Amniotic epithelial cell (primary cell): Measurements from ENCODE around the gene POP7.

Experiments used
- DNase-seq: peaks from one replicate; pipeline ENCODE4 v3.0.0-alpha.2; 2010; ENCODE audit warnings: low read depth

Gene POP7

DNA sequence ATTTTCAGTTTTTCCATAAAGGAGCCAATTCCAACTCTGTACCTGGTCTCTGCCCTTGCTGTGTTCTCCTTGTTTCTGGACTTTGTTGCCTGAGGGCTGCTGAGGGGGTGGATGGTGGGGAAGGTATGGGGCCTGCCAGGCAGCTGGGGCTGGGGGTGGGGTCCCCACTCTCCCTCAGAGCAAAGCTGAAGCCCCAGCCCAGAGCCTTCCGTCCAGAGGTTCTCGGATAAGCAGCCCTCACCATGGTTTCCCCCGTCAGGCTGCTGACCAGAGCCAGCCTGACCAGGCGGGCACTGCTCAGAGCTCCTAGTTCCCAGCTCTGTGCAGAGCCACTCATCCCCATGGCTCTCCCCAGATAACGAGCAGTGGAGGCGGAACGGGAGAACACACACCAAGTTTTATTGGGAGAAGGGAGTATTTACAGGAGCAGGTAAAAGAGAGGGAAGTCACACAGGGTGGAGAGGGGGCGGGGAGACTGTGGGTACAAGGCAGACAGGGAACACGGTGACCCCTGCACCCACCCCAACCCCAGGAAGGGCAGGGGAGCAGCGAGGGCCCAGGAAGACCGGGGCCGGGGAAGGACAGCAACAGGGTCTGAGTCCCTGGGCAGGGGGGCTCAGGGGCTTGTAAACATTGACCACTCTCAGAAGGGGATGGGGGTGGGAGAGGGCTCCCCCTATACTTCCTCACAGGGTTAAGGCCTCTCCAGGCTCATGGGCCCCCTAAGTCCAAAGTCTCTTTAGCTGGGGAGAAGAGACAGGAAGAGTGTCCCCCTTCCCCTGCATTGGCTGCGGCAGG lies 26.6 kb upstream of the POP7 start:
- DNase-seq = no peak

DNA sequence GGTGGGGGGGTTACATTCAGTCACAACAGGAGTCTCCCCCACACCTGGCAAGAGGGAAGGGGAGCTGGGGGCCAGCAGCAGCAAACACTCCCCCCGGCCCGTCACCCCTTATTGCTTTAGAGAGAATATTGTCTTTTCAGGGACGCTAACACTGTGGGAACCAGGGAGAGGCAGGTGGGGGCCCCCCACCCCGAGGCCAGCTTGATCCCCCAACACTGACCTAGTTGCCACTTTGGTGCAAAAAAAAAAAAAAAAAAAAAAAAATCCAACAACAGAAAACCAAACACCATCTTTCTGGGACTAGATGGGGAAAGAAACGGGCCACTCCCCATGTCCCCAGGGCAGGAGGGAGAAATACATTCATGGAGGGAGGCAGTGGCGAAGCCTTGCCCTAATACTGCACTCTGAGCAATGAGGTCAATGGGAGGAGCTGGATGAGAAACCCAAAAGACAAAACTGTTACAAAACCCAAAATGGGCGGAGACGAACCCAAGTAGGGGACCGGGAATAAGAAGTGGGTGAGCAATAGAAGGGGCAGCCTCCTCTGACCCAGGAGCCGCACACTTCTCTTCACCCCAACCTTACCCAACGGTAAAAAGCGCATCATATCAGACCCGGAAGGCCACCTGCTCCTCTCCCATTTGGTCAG lies 25.9 kb upstream of the POP7 start:
- DNase-seq = no peak

DNA sequence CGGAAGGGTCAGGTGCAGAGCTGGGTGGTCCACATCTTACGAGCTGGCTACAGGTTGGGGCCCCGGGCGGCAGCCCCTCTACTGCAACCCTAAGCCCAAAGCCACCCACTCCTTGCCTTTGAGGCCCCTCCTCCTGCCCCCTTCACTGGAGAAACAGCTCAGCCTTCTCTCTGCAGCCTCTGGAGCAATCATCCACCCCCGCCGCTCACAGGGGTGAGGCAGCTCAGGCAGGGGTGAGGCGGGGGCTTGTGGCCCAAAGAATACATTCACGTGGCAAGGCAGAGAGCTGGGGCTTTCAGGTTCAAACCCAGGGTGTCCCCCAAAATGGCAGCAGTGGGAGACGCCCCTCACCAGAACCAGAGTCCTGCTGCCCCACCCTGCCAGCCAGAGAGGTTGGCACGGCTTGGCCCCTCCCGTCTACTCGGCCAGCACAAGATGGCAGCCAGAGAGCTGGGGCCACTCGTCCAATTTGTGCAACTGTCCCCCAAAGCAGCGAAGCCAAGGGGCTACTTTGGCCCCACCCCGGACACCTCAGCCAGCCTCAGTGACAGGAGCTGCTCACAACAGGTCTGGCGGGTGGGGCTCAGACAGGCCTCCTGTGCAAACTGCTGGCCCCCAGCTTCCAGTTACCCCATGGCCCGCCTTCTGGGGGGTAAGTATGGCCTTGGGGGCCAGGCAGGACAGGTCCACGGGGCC lies 25.2 kb upstream of the POP7 start:
- no peak for DNase-seq

DNA sequence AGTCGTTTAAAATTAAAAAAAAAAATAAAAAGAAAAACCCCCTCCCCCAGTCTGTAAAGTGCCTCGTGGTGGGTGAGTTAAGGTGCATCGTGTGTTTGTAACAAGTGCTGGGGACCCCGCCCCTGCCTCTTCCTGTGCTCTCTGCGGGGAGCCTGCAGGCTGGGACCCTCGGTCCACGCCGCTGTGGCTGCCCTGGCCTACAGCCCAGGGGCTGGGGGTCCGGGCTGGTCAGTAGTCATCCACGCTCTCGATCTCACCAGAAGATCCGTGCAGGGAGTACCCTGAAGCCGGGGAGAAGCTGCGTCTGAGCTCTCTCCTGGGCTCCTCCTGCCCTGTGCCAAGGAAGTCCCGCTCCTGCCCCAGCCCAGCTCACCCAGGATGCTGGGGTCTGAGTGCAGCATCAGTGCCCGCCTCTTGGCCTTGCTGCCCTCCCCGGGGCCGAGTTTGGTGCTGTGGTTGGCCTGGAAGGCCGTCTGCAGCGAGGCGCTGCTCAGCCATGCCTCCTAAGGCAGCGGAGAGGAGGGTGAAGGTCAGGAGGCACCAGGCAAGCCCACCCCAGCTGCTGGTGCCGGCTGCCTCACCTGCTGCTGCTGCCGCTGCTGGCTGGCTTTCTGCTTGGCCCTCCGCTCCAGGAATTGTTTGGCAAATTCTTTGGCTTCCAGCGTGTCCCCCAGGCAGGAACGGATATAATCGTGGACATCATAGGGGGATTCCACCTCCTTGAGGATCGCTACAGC lies 24.3 kb upstream of the POP7 start:
- DNase-seq = no peak

DNA sequence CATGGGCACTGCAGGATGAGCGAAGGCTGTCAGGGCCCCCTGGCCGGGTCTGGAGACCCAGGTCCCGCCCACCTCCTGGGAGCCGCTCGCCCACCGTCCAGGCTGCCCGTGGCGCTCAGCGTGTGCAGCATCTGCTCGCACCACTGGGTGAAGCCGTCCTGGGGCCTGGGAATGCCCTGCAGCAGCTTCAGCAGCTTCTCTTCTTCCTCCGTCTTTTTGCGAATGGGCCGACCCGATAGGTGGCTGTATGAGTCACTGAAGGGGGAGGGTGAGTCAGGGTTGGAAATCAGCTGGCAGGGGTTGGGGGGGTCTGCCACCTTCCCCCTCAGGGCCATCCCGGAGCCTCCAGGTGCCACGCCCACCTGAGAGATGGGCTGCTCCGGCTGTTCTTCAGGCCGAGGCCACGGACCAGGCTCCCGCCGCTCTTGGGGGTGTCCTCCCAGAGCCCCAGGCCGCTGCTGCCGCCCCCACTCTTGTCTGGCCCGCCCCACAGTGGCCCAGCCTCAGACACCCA lies 23.6 kb upstream of the POP7 start:
- peak; percentile 40 for DNase-seq

DNA sequence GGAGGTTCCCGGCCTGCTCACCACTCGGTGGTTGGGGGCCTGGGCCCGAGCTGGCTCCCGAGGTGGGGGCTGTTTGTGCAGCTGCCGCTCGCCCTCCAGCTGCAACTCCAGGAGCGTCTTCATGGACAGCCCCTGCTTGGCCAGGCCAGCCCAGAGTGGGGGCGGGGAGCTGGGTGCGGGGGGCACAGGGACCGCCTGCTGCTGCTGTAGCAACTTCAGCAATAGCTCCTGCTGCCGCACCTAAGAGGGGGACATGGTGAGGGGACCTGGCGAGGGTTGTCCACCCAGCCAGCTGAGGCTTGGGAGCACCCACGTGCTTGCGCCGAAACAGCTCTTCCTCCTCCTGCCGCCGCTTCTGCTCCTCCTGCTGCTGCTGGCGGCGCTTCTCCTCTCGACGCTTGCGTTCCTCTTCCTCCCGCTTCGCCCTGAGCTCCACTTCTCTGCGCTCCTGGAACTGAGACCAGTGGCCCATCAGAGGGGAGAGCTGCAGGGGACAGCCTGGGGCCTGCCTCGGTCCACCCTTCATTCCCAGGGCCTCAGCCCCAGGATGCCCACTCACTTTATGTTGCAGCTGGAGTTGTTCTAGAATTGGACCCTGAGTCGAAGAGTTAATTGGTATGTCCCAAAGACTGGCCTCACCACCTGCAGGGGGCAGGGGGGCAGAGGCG lies 22.8 kb upstream of the POP7 start:
- DNase-seq = no peak

DNA sequence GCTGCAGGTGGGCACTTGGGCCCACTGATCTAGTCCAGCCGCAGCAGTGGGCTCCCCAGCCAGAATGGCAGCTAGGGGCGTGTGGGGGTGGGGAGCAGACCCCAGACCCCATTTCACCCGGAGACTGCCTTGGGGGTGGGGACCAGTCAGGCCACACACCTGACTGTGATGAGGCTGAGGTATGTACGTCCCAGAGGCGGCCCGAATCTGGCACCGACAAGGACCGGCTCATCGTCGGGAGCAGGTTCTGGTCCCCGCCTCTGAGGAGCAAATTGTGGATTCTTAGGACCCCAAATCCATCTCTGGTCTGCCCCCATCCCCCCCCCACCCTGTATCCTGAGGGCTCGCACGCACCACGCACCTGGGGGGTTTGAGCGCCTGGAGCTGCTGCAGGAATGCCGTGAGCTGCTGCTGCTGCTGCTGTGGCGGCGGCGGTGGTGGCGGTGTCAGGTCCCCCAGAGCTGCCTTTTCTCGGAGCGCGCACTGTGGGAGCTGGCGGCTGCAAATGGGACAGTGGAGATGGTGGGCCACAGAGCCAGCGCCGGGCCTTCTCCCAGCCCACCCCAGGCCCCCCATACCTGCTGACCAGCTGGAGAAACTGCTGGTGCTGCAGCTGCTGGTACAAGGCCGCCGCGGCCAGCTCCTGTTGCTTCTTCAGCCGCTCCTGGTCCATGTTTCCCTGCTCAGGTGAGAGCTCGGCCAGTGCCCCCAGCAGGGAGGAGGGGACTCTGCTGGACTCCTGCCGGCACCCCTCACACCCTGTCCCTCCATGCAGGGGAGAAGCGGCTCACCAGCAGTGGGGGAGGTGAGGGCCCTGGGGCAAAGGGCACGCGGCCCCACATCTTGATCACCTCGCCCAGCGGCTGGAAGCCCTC lies 22.0 kb upstream of the POP7 start:
- no peak for DNase-seq

DNA sequence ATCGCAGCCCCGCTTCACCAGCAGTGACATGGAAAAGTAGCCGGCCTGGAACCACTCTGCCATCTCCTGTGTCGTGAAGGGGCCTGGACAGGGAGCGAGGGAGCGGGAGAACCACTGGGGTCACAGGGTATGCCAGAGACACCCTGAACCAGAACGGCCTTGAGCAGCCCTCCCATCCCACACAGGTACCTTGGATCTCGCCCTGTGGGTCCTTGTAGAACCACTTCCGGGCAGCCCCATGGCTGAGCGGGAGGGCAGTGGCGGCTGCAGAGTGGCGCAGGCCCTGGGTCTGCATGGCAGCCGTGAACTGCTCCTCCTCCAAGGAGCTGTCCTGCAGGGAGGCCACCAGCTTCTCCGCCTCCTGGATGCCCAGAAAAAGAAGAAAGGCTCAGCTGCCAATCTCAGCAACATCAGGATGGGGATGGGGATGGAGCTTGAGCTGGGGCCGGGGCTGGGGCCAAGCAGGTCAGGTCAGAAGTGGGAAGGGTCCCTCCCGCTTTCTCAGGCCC lies 21.3 kb upstream of the POP7 start:
- DNase-seq = no peak

DNA sequence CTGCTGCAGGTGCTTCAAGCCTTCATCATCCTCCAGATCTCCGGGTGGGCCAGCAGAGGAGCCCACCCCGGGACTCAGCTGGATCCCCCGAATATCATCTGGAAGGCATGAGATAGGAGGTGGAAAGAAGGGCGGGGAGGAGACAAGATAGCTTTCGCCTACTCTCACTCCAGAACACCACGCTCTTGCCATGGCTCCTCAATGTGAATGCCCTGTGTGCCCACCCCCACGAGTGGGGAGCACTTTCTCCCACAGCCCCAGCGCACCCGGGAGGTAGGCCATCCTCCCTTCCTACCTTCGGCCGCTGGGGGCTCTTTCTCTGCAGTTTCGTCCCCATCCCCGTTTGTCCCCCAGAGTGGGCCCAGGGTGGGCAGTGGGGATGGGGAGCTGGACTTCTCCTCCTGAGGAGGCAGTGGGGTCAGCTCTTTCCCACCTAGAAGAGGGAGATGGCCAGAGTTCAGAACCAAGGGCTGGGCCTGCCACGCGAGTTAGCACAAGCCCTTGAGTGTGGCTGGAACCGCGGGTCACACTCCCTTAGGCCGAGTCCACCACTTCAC lies 20.8 kb upstream of the POP7 start:
- no peak for DNase-seq

DNA sequence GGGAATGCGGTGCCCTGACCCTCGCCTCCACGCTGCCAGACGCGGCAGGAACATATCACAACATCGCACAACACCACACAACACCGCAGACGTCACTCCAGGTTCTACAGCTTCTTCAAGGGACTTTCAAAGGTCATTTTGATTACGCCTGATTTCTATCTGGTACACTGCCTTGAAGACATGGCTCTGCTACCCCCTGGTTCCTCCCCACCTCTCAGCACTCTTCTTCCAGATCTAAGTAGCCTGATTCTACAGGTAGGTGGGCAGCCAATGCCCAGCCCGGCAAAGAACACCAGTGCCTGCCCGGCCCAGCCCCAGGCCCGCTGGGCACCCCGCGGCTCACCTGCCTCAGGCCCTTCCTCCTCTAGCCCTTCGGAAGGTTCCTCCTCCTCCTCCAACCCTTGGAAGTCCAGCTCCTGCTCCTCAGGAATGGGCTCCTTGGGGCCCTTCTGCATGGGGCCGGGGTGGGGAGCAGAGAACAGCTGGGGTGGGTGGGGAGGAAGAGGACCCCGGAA lies 20.2 kb upstream of the POP7 start:
- DNase-seq = no peak

DNA sequence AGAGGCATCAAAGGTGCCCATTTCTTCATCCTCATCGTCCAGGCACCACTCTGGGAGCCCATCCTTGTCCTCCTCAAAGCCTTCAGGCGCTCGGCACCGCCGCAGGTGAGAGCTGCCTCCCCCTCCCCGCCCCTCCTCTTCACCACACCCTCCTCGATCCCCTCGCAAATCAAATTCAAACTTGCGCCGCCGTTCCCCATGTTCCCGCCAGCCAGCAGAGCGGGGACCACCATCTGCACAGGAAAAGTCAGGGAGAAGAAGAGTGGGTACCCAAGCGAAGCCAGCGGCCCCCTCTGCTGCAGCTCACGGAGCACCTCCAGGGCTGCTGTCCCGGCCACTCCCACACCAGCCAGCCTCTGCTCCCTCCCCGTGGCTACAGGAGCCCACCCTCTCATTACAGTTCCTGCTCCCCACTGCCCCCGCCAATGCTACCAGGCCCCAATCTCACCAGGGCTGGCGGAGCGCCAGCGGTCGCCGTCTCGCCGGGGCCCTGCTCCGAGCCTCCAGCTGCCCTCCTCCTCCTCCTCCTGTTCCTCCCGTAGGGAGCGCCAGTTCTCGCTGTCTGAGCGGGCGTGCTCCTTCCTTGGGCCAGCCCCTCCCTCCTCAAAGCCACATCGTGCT lies 19.6 kb upstream of the POP7 start:
- no peak for DNase-seq

DNA sequence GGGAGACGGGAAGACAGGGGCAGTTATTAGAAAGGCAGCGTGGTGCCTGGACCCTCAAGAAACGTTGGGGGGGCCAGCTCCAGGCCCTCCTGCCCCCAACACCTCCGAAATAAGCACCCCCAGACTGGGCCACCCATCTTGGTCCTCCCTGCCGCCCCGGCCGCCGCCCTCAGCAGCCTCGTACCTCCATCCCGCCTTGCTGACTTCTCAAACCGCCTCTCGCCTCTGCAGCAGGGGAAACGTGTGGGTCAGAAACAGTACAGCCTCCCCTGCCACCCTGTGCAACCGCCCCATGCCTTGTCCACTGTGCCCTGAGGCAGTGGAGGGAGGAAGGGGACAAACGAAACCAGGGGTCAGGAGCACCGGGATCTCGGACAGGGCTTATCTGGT lies 19.1 kb upstream of the POP7 start:
- no peak for DNase-seq

DNA sequence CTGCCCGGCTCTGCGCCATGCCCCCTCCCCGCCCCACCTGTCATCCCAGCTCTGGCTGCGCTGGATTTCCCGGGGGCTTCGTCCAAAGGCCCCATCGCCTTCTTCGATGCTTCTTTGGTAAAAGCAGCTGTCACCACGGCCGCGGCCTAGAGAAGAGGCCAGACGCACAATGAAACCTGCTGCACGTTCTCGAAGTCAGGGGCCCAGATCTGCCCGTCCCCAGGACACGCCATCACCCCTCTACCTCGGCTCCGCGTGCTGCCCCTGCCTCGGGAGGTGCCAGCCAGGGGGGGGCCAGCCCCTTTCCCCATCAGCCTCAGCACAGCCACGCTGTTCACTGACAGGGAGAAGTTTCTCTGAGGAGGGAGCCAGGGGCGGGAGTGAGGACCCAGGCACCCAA lies 18.7 kb upstream of the POP7 start:
- DNase-seq = no peak

DNA sequence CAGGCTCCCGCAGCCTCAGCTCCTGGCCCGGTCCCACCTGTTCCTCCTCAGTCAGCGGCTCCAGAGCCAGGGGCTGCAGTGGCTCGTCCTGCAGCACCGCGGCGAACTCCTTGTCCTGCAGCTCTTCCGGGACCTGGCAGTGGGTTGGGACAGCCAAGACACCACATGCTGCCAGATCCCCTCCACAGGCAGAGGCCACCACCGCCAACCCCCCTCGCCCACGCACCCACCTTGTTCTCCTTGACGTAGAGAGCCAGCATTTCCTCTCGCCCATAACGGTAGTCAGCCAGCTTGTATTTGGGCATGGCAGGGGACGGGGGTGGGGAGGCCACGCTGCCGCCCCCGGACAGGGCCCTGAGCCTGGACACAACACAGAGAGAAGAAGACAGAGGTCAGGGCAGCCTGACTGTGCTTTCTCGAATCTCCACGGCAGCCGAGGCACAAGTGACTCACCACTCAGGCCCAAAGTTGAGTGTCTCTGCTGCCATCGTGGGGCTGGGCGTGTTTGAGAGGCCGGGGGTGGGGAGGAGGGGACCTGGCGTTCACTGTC lies 18.1 kb upstream of the POP7 start:
- peak; percentile 40 for DNase-seq

DNA sequence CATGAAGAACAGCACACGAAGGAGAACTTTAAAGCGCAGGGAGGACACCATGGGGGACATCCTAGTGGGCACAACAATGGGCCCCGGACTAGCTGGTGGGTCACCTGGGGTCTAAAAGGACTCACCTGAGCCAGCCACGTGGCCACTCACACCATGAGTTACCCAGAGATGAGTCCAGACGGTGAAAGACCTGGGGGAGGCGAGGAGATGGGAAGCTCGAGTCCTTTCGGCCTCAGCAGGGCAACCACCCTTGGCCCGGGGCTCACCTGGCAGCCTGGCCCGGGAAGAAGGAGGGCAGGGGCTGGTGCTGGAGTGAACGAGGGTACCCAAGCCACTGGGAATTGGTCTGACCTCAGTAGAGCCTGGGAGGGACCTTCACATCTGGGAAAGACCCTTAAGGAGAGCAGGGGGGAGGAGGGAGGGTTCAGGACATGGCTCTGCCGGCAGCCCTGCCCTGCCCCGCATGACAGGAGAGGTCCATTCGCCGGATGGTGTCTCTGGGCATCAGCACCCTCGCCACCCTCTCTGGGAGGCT lies 17.5 kb upstream of the POP7 start:
- no peak for DNase-seq

DNA sequence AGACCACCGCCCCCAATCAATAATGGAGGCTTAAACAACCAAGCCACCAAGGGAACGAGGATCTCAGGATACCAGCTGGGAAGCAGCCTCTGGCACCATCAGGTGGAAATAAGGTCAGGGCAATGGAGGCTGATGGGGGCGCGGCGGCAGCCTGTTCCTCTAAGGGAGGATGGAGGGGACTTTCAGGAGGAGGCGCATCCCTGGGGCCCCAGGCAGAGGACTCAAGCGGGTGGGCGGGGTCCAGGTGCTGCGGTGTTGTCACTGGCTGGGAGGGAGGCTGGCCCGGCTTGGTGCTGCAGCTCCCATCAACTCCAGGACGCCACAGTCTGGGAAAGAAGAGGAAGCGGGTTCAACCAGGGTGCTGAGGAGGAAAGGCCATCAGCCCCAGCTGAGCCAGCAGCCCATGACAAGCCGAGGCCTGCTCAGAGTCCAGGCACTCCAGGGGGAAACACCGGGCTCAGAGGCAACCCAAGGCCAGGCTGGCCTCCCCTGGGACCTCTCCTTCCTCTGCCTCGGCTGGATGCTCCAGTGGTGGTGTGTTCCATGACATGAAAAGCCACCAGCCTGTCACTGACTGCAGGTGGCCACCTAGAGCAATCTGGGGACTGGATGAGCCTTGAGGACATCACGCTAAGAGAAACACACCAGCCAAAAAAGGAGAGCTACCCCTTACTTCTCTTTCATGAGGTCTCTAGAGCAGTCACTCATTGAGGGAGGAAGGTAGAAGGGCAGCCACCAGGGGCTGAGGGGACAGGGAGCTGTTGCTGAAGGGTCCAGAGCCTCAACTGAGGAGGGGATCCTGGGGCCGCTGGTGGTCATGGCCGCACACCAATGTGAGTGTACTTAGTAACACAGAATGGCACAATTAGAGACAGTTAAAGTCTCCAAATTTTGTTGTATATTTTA lies 16.4 kb upstream of the POP7 start:
- DNase-seq = no peak

DNA sequence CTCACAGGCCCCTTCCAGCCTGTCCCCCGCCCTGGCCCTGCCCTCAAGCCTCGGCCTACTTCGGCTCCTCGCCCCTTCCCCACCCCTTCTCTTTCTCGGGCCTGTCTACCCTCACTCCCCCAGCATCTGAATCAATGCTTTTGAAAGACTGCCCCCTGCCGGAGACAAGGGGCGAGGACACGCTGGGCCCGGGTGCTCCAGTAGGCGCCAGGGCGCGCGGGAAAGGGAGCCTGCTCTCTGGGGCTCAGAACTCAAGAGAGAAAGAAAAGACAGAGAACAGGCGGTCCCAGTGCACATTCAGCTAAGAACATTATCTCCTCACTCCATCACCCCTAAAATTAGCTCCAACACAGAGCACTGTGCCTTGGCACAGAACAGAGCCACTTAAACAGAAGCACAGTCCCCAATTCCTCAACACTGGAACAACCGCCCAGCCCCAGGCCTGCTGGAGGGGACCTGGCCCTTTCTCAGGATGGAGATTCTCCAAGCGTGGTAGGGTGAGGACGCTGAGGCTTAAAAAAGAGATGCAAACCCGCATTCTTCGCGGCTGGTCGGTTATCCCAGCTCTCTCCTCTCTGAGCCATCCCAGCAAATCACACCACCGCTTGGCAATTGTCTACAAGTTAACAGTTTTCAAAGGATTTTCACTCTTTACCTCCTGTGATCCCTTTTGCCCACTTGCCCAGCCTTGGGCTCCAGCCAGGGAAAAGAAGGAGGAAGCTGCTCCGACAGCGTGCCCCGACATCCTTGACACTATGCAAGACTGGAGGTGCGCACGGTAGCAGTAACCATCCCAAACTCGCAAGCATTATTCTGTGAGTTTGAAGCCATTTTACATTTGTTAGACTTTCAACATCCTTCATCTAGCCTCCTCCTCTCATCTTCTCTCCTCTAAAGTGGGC lies 14.0 kb upstream of the POP7 start:
- DNase-seq = peak; percentile 49
